Retinal pigment epithelial cell (primary cell): Measurements from ENCODE around the gene FOXP1.
"Not testable (repeated sequence)": the region's sequence is repeated elsewhere in the genome, so short reads cannot be mapped to it uniquely, and the experiment has no call there.

ENCODE experiments used
- DNase-seq: peaks from one replicate; pipeline ENCODE4 v3.0.0-alpha.2; 2010; ENCODE audit warnings: low read depth
- H3K4me3 ChIP-seq: 2 replicates; pipeline ENCODE4 v1.5.1; 2011; ENCODE audit warnings: mild to moderate bottlenecking, low read length, control low read depth, moderate library complexity
- CTCF ChIP-seq: conservative IDR thresholded peaks from 2 replicates; pipeline ENCODE4 v1.5.1; 2011; ENCODE audit warnings: low read depth, low read length, control low read depth, inconsistent platforms

Gene FOXP1

GRCh38 chr3:71328926-71329325 lies 254.6 kb downstream of the FOXP1 start:
- TF ChIP-seq CTCF, result no peak
- DNase-seq, result no peak
- no peak overlapping the region for H3K4me3 ChIP-seq

- no peak for TF ChIP-seq CTCF
- no peak overlapping the region for H3K4me3 ChIP-seq
- no peak for DNase-seq
Observed at GRCh38 chr3:71327936-71328335, 255.6 kb downstream of the FOXP1 start.

DNA sequence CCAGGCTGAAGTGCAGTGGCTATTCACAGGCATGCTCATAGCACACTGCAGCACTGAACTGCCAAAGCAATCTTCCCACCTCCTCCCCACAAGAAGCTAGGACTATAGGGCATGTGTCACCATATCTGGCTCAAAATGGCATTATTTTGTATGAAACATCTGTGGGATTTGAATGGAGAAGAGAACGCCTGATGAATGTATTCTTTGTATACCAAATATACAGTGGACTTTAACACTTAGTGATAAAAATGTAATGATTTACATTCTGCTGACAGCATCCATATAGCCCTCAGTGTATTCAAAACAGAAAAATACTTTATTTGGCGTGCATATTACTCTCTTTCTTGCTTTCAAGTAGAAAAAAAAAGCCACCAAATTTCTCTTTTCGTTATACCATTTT lies 257.8 kb downstream of the FOXP1 start:
- H3K4me3 ChIP-seq, result no peak overlapping the region
- no peak for DNase-seq
- no peak for TF ChIP-seq CTCF

DNA sequence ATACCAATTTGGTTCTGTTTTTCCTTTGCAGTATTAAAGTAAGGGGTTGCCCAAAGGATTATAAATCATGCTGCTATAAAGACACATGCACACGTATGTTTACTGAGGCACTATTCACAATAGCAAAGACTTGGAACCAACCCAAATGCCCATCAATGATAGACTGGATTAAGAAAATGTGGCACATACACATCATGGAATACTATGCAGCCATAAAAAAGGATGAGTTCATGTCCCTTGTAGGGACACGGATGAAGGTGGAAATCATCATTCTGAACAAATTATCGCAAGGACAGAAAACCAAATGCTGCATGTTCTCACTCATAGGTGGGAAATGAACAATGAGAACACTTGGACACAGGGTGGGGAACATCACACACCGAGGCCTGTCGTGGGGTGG lies 259.3 kb downstream of the FOXP1 start:
- not testable (repeated sequence) for DNase-seq, H3K4me3 ChIP-seq

DNA sequence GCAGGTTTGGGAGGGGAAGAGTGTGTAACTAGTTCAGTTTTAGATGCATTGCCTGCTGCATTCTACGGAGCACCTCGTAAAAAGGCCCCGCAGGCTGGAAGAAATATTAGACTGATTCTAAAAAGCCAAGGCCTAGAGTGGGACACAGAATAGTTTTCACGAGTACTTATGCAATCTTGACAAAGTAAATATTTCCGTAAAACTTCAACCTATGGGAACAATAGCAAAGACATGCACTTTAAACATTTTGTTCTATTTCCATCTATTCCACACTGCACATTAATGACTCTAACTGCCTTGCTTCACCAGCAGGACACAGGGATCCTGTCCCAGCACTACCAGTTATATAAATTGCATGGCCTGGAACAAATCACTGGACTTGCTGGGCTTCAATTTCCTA lies 260.0 kb downstream of the FOXP1 start:
- DNase-seq, result no peak
- no peak for TF ChIP-seq CTCF
- H3K4me3 ChIP-seq, result no peak overlapping the region

- TF ChIP-seq CTCF, result no peak
- DNase-seq, result no peak
- no peak overlapping the region for H3K4me3 ChIP-seq
Observed at GRCh38 chr3:71322154-71322553, 261.4 kb downstream of the FOXP1 start.

GRCh38 chr3:71319771-71320170 lies 263.8 kb downstream of the FOXP1 start:
- H3K4me3 ChIP-seq, result no peak overlapping the region
- no peak for DNase-seq
- no peak for TF ChIP-seq CTCF

DNA sequence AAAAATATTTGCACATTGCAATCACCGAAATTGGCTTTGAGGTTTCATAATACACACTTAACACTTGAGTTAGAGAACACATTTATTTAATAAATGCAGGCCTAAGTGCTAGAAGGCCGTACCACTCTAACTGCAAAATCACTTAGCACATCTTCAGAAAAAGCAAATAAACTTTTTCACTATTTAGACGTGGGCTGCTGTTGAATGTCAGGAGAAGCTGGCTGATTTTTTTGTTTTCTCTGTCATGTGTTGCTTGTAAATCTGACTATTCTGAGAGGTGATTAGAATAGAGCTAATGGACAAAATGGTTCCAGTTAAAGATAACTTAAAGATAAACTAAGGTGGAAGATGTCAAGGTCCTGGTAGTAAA lies 265.1 kb downstream of the FOXP1 start:
- TF ChIP-seq CTCF, result no peak
- DNase-seq, result no peak

More for the DNA sequence above, 265.1 kb downstream of the FOXP1 start:
- no peak overlapping the region for H3K4me3 ChIP-seq
